SU-DHL-6 (cell line): ENCODE data around the gene GARNL3.

Experiments used
- H2AFZ ChIP-seq: fragments of 200-600 bp; sonication (generic); 2 replicates; pipeline ENCODE4 v1.6.1; 2014; ENCODE audit warnings: low read depth, mild to moderate bottlenecking, moderate library complexity, mixed read lengths, antibody characterized with exemption, low read length; ENCODE audit not compliant: severe bottlenecking
- H3F3A ChIP-seq: fragments of 200-600 bp; shearing (Covaris generic); 2 replicates; pipeline ENCODE4 v1.6.0; 2016; ENCODE audit warnings: antibody characterized with exemption, mild to moderate bottlenecking; ENCODE audit not compliant: insufficient read depth
- H3K27ac ChIP-seq: fragments of 200-600 bp; sonication (generic); 2 replicates; pipeline ENCODE4 v1.5.1; 2016; ENCODE audit warnings: low read depth, mild to moderate bottlenecking, low read length, moderate library complexity, mixed read lengths
- H3K27me3 ChIP-seq: fragments of 200-600 bp; sonication (generic), shearing (Covaris generic); 2 replicates; pipeline ENCODE4 v1.6.0; 2014; ENCODE audit warnings: mild to moderate bottlenecking, low read length
- H3K36me3 ChIP-seq: fragments of 200-600 bp; sonication (generic); 2 replicates; pipeline ENCODE4 v1.6.1; 2014; ENCODE audit warnings: mild to moderate bottlenecking, low read length, mixed read lengths
- H3K4me2 ChIP-seq: fragments of 300-600, 200-600 bp; shearing (Covaris generic), sonication (generic); 2 replicates; pipeline ENCODE4 v1.6.0; 2014; ENCODE audit warnings: low read length, low read depth, mild to moderate bottlenecking; ENCODE audit not compliant: poor library complexity, severe bottlenecking
- H3K4me3 ChIP-seq: fragments of 200-600 bp; sonication (generic); 2 replicates; pipeline ENCODE4 v1.5.1; 2014; ENCODE audit warnings: antibody characterized with exemption, low read length, mild to moderate bottlenecking, mixed read lengths; ENCODE audit not compliant: insufficient read depth, poor library complexity, severe bottlenecking
- H3K79me2 ChIP-seq: fragments of 200-600 bp; sonication (generic); 2 replicates; pipeline ENCODE4 v1.6.1; 2014; ENCODE audit warnings: mild to moderate bottlenecking, low read length, moderate library complexity; ENCODE audit not compliant: insufficient read depth
- H3K9ac ChIP-seq: fragments of 200-600 bp; sonication (generic); 2 replicates; pipeline ENCODE4 v1.7.0; 2014; ENCODE audit warnings: mild to moderate bottlenecking, low read length
- H3K9me2 ChIP-seq: fragments of 200-600 bp; sonication (generic); replicated peaks from 2 replicates; pipeline ENCODE4 v1.6.1; 2014; ENCODE audit warnings: low read length; ENCODE audit not compliant: insufficient read depth
- H3K9me3 ChIP-seq: fragments of 200-600 bp; sonication (generic); 2 replicates; pipeline ENCODE4 v1.6.1; 2014; ENCODE audit warnings: low read length, mixed read lengths; ENCODE audit not compliant: insufficient read depth
- H4K20me1 ChIP-seq: fragments of 200-600 bp; sonication (generic); 2 replicates; pipeline ENCODE4 v1.6.1; 2014; ENCODE audit warnings: low read depth, mild to moderate bottlenecking, antibody characterized with exemption, low read length, moderate library complexity, mixed read lengths
- CTCF ChIP-seq: fragments of 200-600 bp; sonication (generic); IDR thresholded peaks from one replicate; pipeline ENCODE4 v1.5.1; 2017; ENCODE audit warnings: antibody characterized with exemption, mild to moderate bottlenecking, low read length, moderate library complexity; ENCODE audit not compliant: insufficient read depth, poor library complexity, severe bottlenecking
- EZH2phosphoT487 ChIP-seq: fragments of 200-600 bp; sonication (generic), shearing (Covaris generic); conservative IDR thresholded peaks from 2 replicates; pipeline ENCODE4 v1.6.1; 2018; ENCODE audit warnings: mild to moderate bottlenecking, antibody characterized with exemption, low read length, moderate library complexity, mixed read lengths

GARNL3 gene

GRCh38 chr9:127252410-127253318 lies 11.9 kb upstream of the GARNL3 start:
- Histone ChIP-seq H3K36me3 (no peaks in the 10 kb centered on the region), H3K9ac (no peak overlapping the region), H3F3A (no peaks in the 10 kb centered on the region), H4K20me1 (no peaks in the 10 kb centered on the region), H3K9me2 (no peaks in the 10 kb centered on the region), H3K27me3 (no peaks in the 10 kb centered on the region), H3K9me3 (no peaks in the 10 kb centered on the region), H3K27ac (no peak overlapping the region), H3K4me2 (no peak overlapping the region), H3K4me3 (no peak overlapping the region), H2AFZ (no peak overlapping the region), H3K79me2 (no peaks in the 10 kb centered on the region)
- TF ChIP-seq CTCF (no peak), EZH2phosphoT487 (no peak)

- no peak overlapping the region for H3K4me3 ChIP-seq
Measured at GRCh38 chr9:127253446-127253845, 11.1 kb upstream of the GARNL3 start.

GRCh38 chr9:127255692-127256091 lies 8.9 kb upstream of the GARNL3 start:
- H4K20me1 ChIP-seq = no peaks in the 10 kb centered on the region
- H3K36me3 ChIP-seq = no peaks in the 10 kb centered on the region
- H3K4me2 ChIP-seq = no peak overlapping the region
- TF ChIP-seq EZH2phosphoT487 (no peak), CTCF (no peak)
- no peak overlapping the region for H2AFZ ChIP-seq
- H3K79me2 ChIP-seq = no peaks in the 10 kb centered on the region
- H3K4me3 ChIP-seq = no peak overlapping the region
- H3K9me3 ChIP-seq = no peaks in the 10 kb centered on the region
- no peak overlapping the region for H3K9ac ChIP-seq
- H3K27ac ChIP-seq = no peak overlapping the region
- no peaks in the 10 kb centered on the region for H3K27me3 ChIP-seq
- no peaks in the 10 kb centered on the region for H3F3A ChIP-seq
- H3K9me2 ChIP-seq = no peaks in the 10 kb centered on the region

More at GRCh38 chr9:127253446-127253845, 11.1 kb upstream of the GARNL3 start:
- no peaks in the 10 kb centered on the region for H3F3A ChIP-seq
- H3K27ac ChIP-seq = no peak overlapping the region
- no peak for TF ChIP-seq CTCF
- no peak for TF ChIP-seq EZH2phosphoT487
- H2AFZ ChIP-seq = no peak overlapping the region
- H3K9ac ChIP-seq = no peak overlapping the region
- no peaks in the 10 kb centered on the region for H3K9me3 ChIP-seq
- no peaks in the 10 kb centered on the region for H3K9me2 ChIP-seq
- no peaks in the 10 kb centered on the region for H3K27me3 ChIP-seq
- H4K20me1 ChIP-seq = no peaks in the 10 kb centered on the region
- H3K36me3 ChIP-seq = no peaks in the 10 kb centered on the region
- no peaks in the 10 kb centered on the region for H3K79me2 ChIP-seq
- H3K4me2 ChIP-seq = no peak overlapping the region
